Mucosa of descending colon (tissue), 3 donors: ENCODE measurements around the gene AMBP. TPM values are rescaled to one million over a fixed set of nuclear protein-coding genes. Genes with fewer than 3 reads are reported as not detected.
A peak's percentile ranks its signal among the peaks of the same experiment; 100 is the strongest.
"Not testable (repeated sequence)": the region's sequence is repeated elsewhere in the genome, so short reads cannot be mapped to it uniquely, and the experiment has no call there.

Experiments used
- ATAC-seq: fragments of 200-7000 bp; cut with Tn5 transposase; one replicate; pipeline ENCODE4 v1.9.1; 2020; ENCODE audit warnings: mild to moderate bottlenecking, moderate library complexity
- DNase-seq, 3 donors: peaks; one replicate each; pipeline ENCODE4 v3.0.0-alpha.2; 2020
- H3K36me3 ChIP-seq: fragments of 200-600 bp; one replicate; pipeline ENCODE4 v1.8.0; 2021; ENCODE audit warnings: low read depth, mild to moderate bottlenecking
- H3K4me1 ChIP-seq: fragments of 200-600 bp; one replicate; pipeline ENCODE4 v1.8.0; 2021; ENCODE audit warnings: low read depth, mild to moderate bottlenecking
- H3K4me3 ChIP-seq: fragments of 200-600 bp; one replicate; pipeline ENCODE4 v1.8.0; 2021; ENCODE audit warnings: mild to moderate bottlenecking
- H3K9me3 ChIP-seq: fragments of 200-600 bp; one replicate; pipeline ENCODE4 v1.8.0; 2021; ENCODE audit warnings: mild to moderate bottlenecking
- intact Hi-C, 2 donors: fragments of 100-400 bp; cut with DNase I in 1 of 2; cut with micrococcal nuclease in 1 of 2; formaldehyde crosslinking; loops; one replicate each; pipeline versions ENCODE4 v1.11.0 to v1.11.1; 2022; cut with DNase I, micrococcal nuclease
- total RNA-seq, 3 donors: library from RNA; stranded (reverse); fragmentation: NEBNext Ultra II Directional in 2 of 3; extraction: Animal tissue kit (Norgen Biotek cat#: 25700) in 2 of 3; gene quantifications; one replicate each; pipeline versions ENCODE4 v1.2.1 to v1.2.4, GENCODE V29; 2021 to 2023
- TF ChIP-seq, protein P1 (sequence below): fragments of 200-600 bp; IDR thresholded peaks from one replicate; pipeline ENCODE4 v1.8.0; 2022; ENCODE audit warnings: antibody characterized with exemption, mild to moderate bottlenecking
- donor health status: DM: no; HTN: no; CAD: no; lungs with moderate emphysema.
- donor health status: DM: no; HTN: no; CAD: no.
- donor health status: DM: no; HTN: yes; CAD: no.

AMBP gene
- total RNA-seq, 3 donors from 2014 or later: 0.63 to 0.81 TPM; not detected in 1

DNA sequence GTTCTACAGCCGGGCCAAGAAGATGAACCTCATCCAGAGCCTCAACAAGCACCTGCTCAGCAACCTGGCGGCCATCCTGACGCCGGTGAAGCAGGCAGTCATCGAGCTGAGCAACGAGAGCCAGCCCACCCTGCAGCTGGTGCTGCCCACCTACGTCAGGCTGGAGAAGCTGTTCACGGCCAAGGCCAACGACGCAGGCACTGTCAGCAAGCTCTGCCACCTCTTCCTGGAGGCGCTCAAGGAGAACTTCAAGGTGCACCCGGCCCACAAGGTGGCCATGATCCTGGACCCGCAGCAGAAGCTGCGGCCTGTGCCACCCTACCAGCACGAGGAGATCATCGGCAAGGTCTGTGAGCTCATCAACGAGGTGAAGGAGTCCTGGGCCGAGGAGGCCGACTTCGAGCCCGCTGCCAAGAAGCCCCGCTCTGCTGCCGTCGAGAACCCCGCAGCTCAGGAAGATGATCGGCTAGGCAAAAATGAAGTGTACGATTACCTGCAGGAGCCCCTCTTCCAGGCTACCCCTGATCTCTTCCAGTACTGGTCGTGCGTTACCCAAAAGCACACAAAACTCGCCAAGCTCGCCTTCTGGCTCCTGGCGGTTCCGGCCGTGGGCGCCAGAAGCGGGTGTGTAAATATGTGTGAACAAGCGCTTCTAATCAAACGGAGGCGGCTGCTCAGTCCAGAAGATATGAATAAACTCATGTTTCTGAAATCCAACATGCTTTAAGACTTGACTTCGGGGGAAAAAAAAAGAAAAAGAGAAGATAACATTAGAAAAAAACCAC lies 28.5 kb downstream of the AMBP start:
- no peak overlapping the region for H3K4me3 ChIP-seq
- TF ChIP-seq, protein P1, sequence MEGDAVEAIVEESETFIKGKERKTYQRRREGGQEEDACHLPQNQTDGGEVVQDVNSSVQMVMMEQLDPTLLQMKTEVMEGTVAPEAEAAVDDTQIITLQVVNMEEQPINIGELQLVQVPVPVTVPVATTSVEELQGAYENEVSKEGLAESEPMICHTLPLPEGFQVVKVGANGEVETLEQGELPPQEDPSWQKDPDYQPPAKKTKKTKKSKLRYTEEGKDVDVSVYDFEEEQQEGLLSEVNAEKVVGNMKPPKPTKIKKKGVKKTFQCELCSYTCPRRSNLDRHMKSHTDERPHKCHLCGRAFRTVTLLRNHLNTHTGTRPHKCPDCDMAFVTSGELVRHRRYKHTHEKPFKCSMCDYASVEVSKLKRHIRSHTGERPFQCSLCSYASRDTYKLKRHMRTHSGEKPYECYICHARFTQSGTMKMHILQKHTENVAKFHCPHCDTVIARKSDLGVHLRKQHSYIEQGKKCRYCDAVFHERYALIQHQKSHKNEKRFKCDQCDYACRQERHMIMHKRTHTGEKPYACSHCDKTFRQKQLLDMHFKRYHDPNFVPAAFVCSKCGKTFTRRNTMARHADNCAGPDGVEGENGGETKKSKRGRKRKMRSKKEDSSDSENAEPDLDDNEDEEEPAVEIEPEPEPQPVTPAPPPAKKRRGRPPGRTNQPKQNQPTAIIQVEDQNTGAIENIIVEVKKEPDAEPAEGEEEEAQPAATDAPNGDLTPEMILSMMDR: no peak
- H3K9me3 ChIP-seq: no peaks in the 10 kb centered on the region
- DNase-seq: no peak
- no peaks in the 10 kb centered on the region for H3K4me1 ChIP-seq
- ATAC-seq: no peak
- H3K36me3 ChIP-seq: no peaks in the 10 kb centered on the region
- intact Hi-C loops: no loop called here

DNA sequence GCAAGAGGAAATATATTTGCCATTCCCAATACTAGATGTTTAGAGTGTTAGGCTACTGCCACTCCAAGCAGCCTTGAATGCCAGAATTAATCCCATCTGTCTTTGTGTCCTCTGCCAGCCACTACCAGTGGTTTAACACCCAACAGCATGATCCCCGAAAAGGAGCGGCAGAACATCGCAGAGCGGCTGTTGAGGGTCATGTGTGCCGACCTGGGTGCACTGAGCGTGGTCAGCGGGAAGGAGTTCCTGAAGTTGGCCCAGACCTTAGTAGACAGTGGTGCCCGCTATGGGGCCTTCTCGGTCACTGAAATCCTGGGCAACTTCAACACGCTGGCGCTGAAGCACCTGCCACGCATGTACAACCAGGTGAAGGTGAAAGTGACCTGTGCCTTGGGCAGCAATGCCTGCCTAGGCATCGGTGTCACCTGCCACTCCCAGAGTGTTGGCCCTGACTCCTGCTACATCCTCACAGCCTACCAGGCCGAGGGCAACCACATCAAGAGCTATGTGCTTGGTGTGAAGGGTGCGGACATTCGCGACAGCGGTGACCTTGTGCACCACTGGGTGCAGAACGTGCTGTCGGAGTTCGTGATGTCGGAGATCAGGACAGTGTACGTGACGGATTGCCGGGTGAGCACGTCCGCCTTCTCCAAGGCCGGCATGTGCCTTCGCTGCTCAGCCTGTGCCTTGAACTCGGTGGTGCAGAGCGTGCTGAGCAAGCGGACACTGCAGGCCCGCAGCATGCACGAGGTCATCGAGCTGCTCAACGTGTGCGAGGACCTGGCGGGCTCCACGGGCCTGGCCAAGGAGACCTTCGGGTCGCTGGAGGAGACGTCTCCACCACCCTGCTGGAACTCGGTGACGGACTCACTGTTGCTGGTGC lies 29.3 kb downstream of the AMBP start:
- no peak for DNase-seq
- Histone ChIP-seq H3K4me3 (no peak overlapping the region), H3K36me3 (no peaks in the 10 kb centered on the region), H3K9me3 (no peaks in the 10 kb centered on the region), H3K4me1 (no peaks in the 10 kb centered on the region)
- intact Hi-C loops: no loop called here
- no peak for ATAC-seq
- TF ChIP-seq, protein P1: no peak

DNA sequence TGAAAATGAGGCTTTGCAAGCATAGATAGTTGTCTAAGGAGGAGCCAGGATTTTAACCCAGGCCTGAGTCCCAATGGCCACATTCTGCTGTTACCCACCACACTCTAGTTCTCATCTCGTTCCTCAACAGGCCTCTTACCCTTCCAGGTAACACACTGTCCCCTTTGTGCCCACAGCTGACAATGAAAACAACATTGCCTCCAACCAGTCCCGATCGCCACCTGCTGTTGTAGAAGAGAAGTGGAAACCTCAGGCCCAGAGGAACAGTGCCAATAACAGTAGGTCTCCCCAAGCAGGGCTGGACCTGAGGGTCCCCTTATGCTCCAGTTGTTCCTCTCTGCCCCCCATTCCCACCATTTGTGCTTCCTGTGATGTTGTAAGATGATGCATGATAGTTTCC lies 30.4 kb downstream of the AMBP start:
- DNase-seq (peak in 1 of 3 donors; percentile 36), ATAC-seq (peak; percentile 81)
- Histone ChIP-seq H3K9me3 (no peaks in the 10 kb centered on the region), H3K4me1 (no peaks in the 10 kb centered on the region), H3K4me3 (no peak overlapping the region), H3K36me3 (no peaks in the 10 kb centered on the region)
- intact Hi-C loops: no loop called here
- TF ChIP-seq, protein P1: peak; percentile 35

DNA sequence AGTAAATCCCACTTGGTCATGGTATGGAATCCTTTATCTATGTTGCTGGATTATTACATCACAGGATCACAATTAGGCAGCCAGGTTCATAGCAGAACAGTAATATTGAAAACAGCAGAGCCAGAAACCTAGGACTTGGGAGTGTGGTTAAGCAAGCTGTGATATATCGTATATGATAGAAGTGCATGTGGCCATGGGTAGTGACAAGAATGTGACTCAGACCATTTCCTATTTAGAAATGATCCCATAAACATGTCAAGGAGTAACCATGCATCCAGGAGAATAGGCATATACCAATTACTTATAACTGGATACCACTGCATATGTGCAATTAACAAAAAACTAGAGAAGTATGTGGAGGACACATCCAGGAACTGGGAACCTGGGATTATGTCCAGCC lies 31.2 kb downstream of the AMBP start:
- TF ChIP-seq, protein P1: no peak
- Histone ChIP-seq H3K4me3 (no peak overlapping the region), H3K4me1 (no peaks in the 10 kb centered on the region), H3K9me3 (no peaks in the 10 kb centered on the region), H3K36me3 (no peaks in the 10 kb centered on the region)
- no peak for ATAC-seq
- DNase-seq: no peak
- intact Hi-C loops: no loop called here

DNA sequence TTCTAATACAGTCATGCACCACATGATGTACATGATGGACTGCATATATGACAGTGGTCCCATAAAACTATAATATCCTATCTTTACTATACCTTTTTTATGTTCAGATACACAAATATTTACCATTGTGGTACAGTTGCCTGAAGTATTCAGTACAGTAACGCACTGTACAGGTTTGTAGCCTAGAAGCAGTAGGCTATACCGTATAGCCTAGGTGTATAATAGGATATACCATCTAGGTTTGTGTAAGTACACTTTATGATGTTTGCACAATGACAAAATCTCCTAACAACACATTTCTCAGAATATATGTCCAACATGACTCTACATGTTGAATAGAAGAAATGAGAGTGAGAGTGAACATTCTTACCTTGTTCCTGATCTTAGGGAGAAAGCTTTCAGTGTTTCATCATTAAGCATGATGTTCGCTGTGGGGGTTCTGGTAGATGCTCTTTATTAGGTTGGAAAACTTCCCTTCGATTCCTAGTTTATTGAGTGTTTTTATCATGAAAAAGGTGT lies 31.8 kb downstream of the AMBP start:
- intact Hi-C loops: no loop called here
- Histone ChIP-seq H3K36me3 (no peaks in the 10 kb centered on the region), H3K4me1 (no peaks in the 10 kb centered on the region), H3K9me3 (no peaks in the 10 kb centered on the region), H3K4me3 (no peak overlapping the region)
- DNase-seq (no peak), ATAC-seq (peak; percentile 52)
- TF ChIP-seq, protein P1: no peak

DNA sequence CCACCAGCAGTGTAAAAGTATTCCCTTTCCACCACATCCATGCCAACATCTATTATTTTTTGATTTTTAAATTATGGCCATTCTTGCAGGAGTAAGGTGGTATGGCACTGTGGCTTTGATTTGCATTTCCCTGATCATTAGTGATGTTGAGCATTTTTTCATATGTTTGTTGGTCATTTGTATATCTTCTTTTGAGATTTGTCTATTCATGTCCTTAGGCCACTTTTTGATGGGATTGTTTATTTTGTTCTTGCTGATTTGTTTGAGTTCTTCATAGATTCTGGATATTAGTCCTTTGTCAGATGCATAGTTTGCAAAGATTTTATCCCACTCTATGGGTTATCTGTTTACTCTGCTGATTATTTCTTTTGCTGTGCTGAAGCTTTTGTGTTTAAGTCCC lies 34.4 kb downstream of the AMBP start:
- ATAC-seq, H3K4me1 ChIP-seq, H3K36me3 ChIP-seq, DNase-seq, H3K4me3 ChIP-seq, intact Hi-C loops, H3K9me3 ChIP-seq: not testable (repeated sequence)
